IPS-NIHi7 (cell line): ENCODE data around the gene FAM114A2.

ENCODE experiments used
- DNase-seq: peaks from one replicate; pipeline ENCODE4 v3.0.0; 2012; ENCODE audit warnings: mixed read lengths; ENCODE audit errors: extremely low spot score

Gene FAM114A2

DNA sequence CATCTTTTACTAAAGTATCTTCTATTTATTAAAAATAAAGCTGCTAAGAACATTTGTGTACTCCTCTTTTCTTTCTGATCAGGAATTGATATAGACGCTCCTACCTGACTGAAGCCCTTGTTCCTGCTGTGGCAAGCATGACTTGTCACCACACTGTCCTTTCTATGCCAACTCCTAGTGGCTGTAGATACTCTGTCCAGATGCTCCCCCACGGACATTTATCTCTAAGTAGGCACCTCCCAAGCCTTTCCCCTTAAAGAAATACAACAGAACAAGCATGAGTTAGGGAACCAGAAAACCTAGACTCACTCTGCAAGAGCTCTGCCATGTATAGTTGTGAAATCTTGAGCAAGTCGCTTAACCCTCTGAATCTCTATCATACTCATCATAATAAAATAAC lies 53.2 kb downstream of the FAM114A2 start:
- no peak for DNase-seq

- no peak for DNase-seq
These were observed 54.8 kb downstream of the FAM114A2 start for GRCh38 chr5:153983885-153984284.

- no peak for DNase-seq
These were observed 56.7 kb downstream of the FAM114A2 start for GRCh38 chr5:153981905-153982605.

GRCh38 chr5:153979028-153979783 lies 59.5 kb downstream of the FAM114A2 start:
- DNase-seq = no peak

DNA sequence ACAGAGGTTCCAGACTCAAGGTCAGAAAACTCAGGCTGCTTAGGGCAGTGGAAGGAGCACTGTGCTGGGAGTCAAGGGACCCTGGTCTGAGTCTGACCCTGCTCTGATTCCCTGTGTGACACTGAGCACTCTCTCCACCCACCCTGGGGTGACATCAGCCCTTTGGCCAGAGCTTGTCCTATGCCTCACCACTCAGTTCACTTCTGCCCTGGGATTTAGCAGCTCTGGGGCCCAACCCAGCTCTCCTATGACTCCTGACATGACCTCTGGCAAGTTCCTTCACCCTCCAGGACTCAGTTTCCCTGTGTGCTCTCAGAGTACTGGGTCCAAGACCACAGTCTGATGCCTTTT lies 63.9 kb downstream of the FAM114A2 start:
- DNase-seq = no peak

DNA sequence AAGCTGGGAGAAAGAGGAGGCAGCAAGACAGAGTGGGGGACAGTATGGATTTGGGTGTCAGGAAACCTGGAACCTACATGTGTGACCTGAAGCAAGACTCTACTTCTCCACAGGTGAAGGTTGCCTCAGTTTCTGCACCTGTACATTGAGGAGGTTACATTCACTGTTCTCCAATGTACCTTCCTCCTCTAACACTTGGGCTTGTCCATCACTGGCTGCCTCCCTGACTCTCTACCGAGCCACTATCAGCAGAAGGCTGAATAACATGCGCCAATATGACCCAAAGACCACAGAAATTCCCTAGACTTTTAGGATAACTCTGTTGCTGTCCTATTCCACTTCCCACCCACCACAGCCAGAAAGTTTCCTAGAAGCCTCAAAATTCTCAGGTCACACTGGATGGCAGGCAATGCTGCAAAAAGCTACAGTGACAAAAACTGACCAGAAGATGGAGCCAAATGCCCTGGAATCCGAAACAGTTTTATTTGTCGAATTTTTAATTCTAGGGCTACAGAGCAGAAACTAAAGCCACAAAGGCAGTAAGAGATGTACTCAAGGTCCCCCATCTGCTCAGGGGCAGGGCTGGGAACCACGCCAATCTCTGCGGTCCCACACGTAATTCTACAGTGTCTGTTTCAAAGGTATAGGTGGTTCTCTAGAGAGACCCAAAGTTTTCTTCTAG lies 64.4 kb downstream of the FAM114A2 start:
- peak; percentile 74 for DNase-seq

DNA sequence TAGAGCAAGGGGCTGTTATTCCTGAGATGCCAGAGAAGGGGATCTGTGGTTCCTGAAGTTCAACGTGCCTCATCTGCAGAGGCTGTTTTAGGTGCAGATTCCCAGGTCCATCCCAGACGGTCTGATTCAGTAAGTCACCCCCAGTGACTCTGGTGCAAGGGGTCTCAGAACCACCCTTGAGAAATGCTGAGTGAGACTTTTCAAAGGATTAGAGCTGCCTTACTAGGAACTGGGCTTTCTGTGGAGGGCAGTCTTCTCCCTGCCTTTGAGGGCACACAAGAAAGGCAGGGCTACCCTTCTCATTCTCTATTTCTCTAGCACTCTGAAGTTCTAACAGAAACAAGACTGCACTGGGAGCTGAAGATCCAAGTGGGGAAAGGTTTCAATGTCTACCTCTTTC lies 66.5 kb downstream of the FAM114A2 start:
- no peak for DNase-seq

DNA sequence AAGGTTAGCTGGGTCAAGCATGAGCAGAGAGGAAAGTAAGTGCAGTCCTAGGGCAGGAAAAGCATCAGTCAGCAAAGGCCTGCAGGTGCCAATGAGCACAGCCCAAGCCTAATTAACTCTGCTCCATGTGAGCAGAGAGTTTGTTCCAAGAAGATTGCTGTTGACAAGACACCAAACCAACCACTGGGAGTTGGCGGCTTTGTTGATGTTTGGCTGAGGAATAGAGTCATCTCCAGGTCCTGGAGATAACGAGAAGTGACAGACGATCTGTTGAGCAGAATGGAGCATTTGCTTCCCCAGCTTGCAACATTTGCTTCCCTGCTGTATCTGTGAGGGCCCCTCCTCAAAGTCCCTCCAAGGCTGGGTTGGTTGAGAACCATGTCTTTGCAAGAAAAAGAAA lies 68.2 kb downstream of the FAM114A2 start:
- no peak for DNase-seq

DNA sequence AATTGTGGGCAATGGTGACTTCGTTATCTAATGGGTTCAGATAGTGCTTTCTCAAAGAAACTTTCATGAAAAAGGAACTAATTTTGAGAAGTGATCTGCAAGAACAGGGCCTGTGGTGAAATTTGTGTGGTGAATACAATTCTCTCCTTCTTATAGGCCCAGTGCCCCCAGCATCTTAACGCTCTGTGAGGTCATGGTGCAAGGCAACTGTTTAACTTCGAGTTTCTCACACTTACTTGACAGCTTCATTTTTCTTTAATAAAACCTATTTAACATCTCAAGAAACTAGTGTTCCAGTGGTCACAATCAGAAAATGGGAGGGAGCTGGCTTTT lies 69.2 kb downstream of the FAM114A2 start:
- DNase-seq = no peak

DNA sequence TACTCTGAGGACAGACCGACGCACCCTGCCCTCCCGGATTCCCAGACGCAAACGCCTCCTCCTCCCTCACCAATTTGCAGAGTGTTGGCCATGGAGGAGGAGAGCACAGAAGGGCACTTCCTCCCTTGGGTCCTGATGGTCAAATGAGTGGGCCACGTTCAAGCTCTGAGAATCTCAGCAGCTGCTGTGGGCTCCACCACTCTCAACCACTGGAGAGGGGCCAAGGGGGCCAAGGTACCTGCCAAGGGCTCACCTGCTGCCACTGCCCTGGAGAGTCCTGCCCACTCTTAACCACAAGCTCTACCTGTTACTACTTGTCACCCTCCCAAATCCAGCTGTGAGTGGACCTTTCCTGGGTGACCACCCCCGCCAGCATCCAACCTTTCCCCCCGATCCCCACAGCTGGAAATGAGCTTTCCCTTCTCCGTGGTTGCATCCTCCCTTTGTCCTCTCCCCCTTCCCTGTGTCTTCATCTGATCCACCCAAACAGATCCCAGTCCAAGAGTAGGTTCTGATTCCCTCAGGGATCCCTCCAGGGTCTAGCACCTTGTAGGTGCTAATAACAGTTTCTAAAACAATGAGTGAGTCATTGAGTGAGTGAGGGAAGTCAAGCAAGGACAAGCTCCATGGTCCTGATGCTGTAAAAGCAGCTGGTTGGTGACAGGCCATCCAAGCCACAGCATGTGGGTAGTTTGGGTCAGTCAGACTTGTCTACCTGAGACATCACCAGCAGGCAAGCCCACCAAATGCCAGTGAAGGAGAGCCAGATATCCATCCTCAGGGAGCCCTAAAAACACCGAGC lies 69.7 kb downstream of the FAM114A2 start:
- no peak for DNase-seq

- DNase-seq = peak; percentile 87
These were observed 73.6 kb downstream of the FAM114A2 start for GRCh38 chr5:153964880-153965645.

GRCh38 chr5:153964191-153964879 lies 74.4 kb downstream of the FAM114A2 start:
- no peak for DNase-seq

- no peak for DNase-seq
These were observed 78.2 kb downstream of the FAM114A2 start for GRCh38 chr5:153960269-153961215.

GRCh38 chr5:153959134-153959957 lies 79.4 kb downstream of the FAM114A2 start:
- peak; percentile 66 for DNase-seq

- no peak for DNase-seq
These were observed 81.5 kb downstream of the FAM114A2 start for GRCh38 chr5:153957205-153957604.

DNA sequence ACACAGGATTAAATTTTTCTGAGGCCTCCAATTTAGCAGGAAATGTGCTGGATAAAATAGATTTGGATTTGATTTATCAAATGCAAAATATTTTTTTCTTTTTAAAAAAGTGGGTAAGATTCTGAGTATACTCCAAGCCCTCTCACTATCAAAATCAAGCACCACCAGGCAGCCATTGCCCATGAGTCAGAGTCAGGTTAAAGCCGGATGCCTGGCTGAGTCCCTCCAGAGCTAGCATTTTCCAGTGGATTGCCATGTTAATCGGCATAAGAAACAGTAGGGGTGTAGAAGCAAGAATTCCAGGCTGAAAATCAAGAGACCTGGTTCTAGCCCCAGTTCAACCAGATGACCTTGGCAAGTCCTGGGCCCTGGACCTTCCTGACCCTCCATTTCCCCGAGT lies 85.3 kb downstream of the FAM114A2 start:
- DNase-seq = no peak

GRCh38 chr5:153952893-153953292 lies 85.8 kb downstream of the FAM114A2 start:
- DNase-seq = no peak

- no peak for DNase-seq
These were observed 86.7 kb downstream of the FAM114A2 start for GRCh38 chr5:153952057-153952456.

- DNase-seq = no peak
These were observed 97.4 kb downstream of the FAM114A2 start for GRCh38 chr5:153941265-153941664.
